HK-2 (cell line): ENCODE results near the gene SAT1.
"Not testable (repeated sequence)": the region's sequence is repeated elsewhere in the genome, so short reads cannot be mapped to it uniquely, and the experiment has no call there.

ENCODE experiments used
- DNase-seq: peaks from one replicate; pipeline ENCODE4 v3.0.0-alpha.2; 2018; ENCODE audit not compliant: unreplicated experiment

Gene SAT1

GRCh38 chrX:23782863-23783588 lies at the start of gene SAT1:
Gene SAT1 (plus strand): TSS chrX:23783173. CDS start chrX:23783352, 179 bp downstream.
- peak; percentile 96 for DNase-seq

GRCh38 chrX:23736030-23736429 lies 46.9 kb upstream of the SAT1 start:
- no peak for DNase-seq

- DNase-seq = no peak
Measured at GRCh38 chrX:23737413-23737812, 45.6 kb upstream of the SAT1 start.

- DNase-seq = peak; percentile 44
Measured at GRCh38 chrX:23742174-23742696, 40.7 kb upstream of the SAT1 start.

- peak; percentile 95 for DNase-seq
Measured at GRCh38 chrX:23742697-23743622, 40.0 kb upstream of the SAT1 start, which contains the start of gene ACOT9. Gene ACOT9 (minus strand): TSS chrX:23743276. CDS start chrX:23743144, 132 bp downstream.

GRCh38 chrX:23743623-23743971 lies 39.4 kb upstream of the SAT1 start:
- DNase-seq = not testable (repeated sequence)

- DNase-seq = no peak
Measured at GRCh38 chrX:23745786-23746185, 37.2 kb upstream of the SAT1 start.

- DNase-seq = no peak
Measured at GRCh38 chrX:23749129-23749528, 33.8 kb upstream of the SAT1 start.

- no peak for DNase-seq
Measured at GRCh38 chrX:23749576-23749975, 33.4 kb upstream of the SAT1 start.

- no peak for DNase-seq
Measured at GRCh38 chrX:23752740-23753415, 30.1 kb upstream of the SAT1 start.

GRCh38 chrX:23754664-23755063 lies 28.3 kb upstream of the SAT1 start:
- no peak for DNase-seq

- DNase-seq = peak; percentile 39
Measured at GRCh38 chrX:23756165-23756564, 26.8 kb upstream of the SAT1 start.

GRCh38 chrX:23759821-23760220 lies 23.2 kb upstream of the SAT1 start:
- DNase-seq = no peak

- DNase-seq = no peak
Measured at GRCh38 chrX:23764188-23764984, 18.6 kb upstream of the SAT1 start.

- no peak for DNase-seq
Measured at GRCh38 chrX:23765449-23765848, 17.5 kb upstream of the SAT1 start.

- DNase-seq = no peak
Measured at GRCh38 chrX:23765868-23766267, 17.1 kb upstream of the SAT1 start.

- no peak for DNase-seq
Measured at GRCh38 chrX:23766650-23767551, 16.1 kb upstream of the SAT1 start.

GRCh38 chrX:23770142-23770541 lies 12.8 kb upstream of the SAT1 start:
- no peak for DNase-seq

GRCh38 chrX:23771086-23771485 lies 11.9 kb upstream of the SAT1 start:
- DNase-seq = not testable (repeated sequence)

GRCh38 chrX:23773601-23774175 lies 9.3 kb upstream of the SAT1 start:
- DNase-seq = no peak
